GM18519 (cell line): ENCODE data around the gene OR6J1.
A peak's percentile ranks its signal among the peaks of the same experiment; 100 is the strongest.
"Not testable (repeated sequence)": the region's sequence is repeated elsewhere in the genome, so short reads cannot be mapped to it uniquely, and the experiment has no call there.

Experiments
- ATAC-seq: cut with Tn5 transposase; IDR thresholded peaks from one replicate; pipeline ENCODE4 v1.9.1; 2021; ENCODE audit warnings: mild to moderate bottlenecking, moderate library complexity; ENCODE audit not compliant: unreplicated experiment, low FRiP score

Gene OR6J1

DNA sequence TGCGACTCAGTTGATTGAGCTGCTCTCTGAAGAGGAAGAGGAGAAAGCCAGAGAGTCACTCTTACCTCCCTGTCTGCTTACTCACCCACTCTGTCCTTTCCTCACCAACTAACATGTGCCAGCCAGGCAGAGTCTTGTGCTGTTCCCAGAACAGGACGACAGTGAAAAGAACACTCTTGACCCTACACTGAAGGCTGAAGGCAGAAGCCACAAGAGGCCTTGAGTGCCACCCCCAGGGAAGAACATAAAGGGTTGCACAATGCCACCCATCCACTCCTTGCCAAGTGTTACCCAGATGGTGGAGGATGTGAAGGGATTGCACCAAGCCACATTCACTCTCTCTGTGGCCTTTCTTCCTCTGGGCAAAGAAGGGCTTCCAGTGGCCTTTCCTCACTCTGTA lies 33.2 kb downstream of the OR6J1 start:
- ATAC-seq: no peak

- no peak for ATAC-seq
These were observed 36.9 kb downstream of the OR6J1 start for GRCh38 chr14:22607291-22607690.

- no peak for ATAC-seq
These were observed 37.8 kb downstream of the OR6J1 start for GRCh38 chr14:22606380-22606779.

GRCh38 chr14:22602862-22603261 lies 41.3 kb downstream of the OR6J1 start:
- no peak for ATAC-seq

DNA sequence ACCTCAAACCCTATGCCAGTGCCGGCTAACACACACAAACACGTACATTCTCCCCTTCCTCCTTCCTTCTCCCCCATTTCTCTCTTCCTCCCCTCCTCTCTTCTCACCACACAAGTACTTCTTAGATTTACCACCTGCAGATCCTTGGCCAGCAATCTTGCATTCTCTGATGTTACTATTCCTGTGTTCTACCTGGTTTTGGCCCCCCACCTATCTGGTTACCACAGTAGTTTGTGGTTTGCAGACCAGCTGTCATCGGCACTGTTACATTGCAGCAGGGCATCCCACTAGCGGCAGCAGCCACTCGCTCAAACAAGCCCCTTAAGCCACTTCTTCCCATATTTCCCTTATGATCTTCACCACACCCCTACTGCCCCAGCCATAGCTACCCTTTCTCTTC lies 42.2 kb downstream of the OR6J1 start:
- no peak for ATAC-seq

DNA sequence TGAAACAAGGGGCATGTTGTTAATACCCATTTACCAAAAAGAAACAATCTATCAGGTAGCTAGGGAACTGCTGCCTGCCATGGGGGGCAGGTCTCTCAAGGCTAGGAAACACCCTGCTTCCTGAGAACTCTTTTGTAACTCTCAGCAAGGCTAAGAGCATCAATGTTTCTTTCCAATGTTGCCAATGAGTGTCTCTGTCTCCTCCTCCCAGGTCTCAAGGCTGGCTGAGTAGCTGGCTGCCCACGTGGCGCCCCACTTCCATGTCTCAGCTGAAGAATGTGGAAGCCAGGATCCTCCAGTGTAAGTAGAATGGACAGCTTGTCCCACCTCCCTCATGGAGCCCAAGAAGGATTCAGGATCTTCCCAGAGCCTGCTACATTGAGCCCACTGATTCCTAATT lies 42.7 kb downstream of the OR6J1 start:
- no peak for ATAC-seq

- no peak for ATAC-seq
These were observed 44.1 kb downstream of the OR6J1 start for GRCh38 chr14:22600027-22600426.

DNA sequence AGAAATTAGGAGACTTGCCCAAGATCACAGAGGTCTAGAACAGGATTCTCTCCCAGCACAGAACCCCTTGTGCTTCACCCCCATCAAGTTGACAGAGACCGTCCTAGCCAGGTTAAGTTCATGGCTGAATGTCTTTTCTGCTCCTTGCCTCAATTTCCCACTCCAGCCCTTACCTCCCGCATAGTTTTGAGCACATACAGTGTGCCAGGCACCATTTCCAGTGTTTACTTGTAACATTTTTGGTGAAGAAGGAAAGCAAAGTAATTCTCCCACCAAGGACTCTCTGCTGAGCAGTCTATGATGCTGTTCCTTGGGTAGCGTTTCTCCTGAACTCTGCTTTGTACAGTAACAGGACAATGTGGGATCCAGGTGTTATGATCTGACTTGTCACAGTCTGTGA lies 44.8 kb downstream of the OR6J1 start:
- ATAC-seq: no peak

DNA sequence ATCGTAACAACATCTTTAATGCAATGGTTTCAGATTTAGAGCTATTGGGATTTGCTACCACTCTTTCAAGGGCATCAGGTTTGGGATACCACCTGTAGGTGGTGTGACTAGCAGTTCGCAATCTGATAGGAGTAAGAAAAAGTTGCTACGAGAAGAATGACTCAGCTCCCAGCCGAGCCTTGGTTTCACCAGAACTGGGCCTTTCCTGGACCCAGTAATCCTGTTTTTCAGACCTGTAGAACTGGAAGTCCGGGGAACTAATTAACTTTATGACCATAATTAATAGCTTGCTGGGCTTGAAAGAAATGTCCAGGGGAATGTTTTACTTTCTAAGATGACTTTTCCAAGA lies 45.3 kb downstream of the OR6J1 start:
- no peak for ATAC-seq

GRCh38 chr14:22598099-22598895 lies 45.9 kb downstream of the OR6J1 start, which contains the start of gene ABHD4:
ABHD4 (plus strand) TSS chr14:22598300; CDS start chr14:22598307, 7 bp downstream.
- no peak for ATAC-seq

DNA sequence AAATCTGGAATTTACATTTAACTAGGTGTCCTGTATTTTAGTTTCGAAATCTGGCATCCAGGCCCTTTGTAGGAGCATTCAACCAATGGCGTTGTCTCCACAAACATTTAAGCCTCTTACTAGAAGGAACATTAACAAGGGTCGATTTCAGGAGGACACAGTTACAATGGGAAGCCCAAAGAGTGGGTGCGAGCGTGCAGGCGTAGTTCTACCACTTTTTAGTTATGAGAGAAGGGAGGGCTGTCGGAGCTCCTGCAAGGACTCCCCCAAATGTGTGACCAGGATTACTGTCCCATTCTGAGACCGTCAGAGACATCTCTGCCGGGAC lies 46.4 kb downstream of the OR6J1 start:
- ATAC-seq: no peak

DNA sequence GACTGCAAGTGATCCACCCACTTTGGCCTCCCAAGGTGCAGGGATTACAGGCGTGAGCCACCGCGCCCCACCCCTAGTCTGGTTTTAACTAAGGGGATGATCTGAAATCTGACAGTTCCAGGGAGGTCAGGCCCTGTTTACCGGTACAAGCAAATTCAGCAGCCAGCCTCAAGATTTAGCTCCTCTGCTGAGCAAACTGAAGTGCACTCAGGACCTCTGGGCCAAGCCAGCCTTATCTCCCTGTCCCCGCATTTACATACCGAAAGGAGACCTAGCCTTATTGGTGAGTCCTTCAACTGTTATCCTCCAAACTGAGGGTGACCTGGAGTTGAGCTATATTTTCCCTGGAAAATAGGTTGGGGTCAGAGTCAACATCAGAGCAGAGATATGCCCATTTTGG lies 46.9 kb downstream of the OR6J1 start:
- no peak for ATAC-seq

DNA sequence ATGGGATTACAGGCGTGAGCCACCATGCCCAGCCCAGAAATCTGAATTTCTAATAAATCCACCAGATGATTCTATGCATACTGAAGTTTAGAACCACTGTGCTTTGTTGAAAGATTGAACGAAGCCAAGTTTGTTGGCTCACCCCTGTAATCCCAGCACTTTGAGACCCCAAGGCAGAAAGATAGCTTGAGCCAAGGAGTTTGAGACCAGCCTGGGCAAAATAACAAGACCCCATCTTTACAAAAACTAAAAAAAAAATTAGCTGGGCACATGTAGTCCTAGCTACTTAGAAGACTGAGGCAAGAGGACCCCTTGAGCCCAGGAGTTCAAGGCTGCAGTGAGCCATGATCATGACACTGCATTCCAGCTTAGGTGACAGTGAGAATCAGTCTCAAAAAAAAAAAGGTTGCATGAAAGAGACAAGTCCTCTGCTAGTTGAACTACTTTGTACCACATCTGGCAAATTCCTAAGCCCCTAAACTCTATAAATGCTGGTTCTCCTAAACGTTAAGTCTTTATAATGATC lies 47.7 kb downstream of the OR6J1 start:
- no peak for ATAC-seq

- ATAC-seq: no peak
These were observed 49.9 kb downstream of the OR6J1 start for GRCh38 chr14:22594156-22594716.

GRCh38 chr14:22593601-22594000 lies 50.6 kb downstream of the OR6J1 start:
- ATAC-seq: no peak

DNA sequence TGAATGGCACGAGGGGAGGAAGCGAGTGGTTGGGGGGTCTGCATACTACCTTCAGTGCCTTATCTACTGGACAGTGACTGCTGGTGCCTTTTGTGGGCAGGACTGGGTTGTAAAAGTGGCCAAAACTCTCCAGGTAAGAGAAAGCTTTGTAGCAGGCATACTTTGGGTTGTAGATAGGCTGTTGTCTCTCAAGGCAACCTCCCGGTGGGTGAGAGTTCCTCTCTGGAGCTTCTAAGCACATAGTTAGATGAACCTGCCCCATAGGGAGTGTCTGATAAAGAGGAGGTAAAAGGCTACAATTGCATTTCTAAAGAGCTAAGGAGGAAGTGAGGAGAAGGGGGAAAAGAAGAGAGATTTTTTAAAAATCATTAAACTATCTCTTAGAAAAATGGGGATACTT lies 51.0 kb downstream of the OR6J1 start:
- no peak for ATAC-seq

GRCh38 chr14:22589096-22589839 lies 54.9 kb downstream of the OR6J1 start, which contains the start of gene DAD1:
DAD1 (minus strand) TSS chr14:22589224; CDS start chr14:22589157, 67 bp downstream.
- peak; percentile 87 for ATAC-seq

DNA sequence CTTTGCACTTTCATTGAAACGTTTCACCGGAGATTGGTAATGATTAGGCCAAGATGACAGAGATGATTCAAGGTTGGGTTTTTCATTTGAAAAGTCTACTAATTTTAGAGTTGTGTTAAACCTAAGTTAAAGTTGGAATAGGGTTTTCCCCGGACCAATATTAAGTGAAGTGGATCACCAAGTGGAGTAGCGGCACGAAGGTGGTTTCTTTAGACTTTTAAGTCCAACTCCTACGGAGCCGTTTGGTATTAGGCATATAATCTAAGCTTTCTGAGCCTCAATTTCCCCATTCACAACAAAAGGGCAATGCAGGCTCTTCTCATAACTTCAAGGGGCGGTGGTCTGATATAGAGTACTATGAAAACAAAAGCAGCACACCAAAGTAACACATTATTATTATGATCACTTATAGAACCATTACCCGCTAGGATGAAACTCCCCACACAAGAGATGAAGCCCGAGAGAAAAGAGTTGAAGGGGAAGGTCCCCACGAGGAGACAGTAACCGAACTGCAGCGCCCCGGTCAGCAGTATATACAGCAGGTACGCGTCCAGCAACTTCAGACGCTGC lies 55.5 kb downstream of the OR6J1 start:
- no peak for ATAC-seq

- ATAC-seq: not testable (repeated sequence)
These were observed 56.3 kb downstream of the OR6J1 start for GRCh38 chr14:22587677-22588422.

GRCh38 chr14:22587247-22587646 lies 56.9 kb downstream of the OR6J1 start:
- ATAC-seq: no peak
